Activated CD4-positive, CD25-positive, alpha-beta regulatory T cell treated with anti-CD3 and anti-CD28 coated beads, Interleukin-2, amount 50 U/mL, for 24 hours (primary cell): Measurements from ENCODE around the gene ARMH3.
A peak's percentile ranks its signal among the peaks of the same experiment; 100 is the strongest.
"Not testable (repeated sequence)": the region's sequence is repeated elsewhere in the genome, so short reads cannot be mapped to it uniquely, and the experiment has no call there.

ENCODE experiments used
- ATAC-seq, 2 donors: fragments of 150-1000 bp; cut with Tn5 transposase; one replicate each; pipeline ENCODE4 v1.10.0; 2021; ENCODE audit warnings: mild to moderate bottlenecking in 1 of 2, moderate library complexity in 1 of 2

The ARMH3 gene

GRCh38 chr10:102045292-102045691, 10.7 kb downstream of the ARMH3 start:
- ATAC-seq = no peak

- ATAC-seq = no peak
These were observed 15.5 kb downstream of the ARMH3 start for GRCh38 chr10:102040305-102041050.

GRCh38 chr10:102038410-102038809, 17.6 kb downstream of the ARMH3 start:
- no peak for ATAC-seq

GRCh38 chr10:102035807-102036206, 20.2 kb downstream of the ARMH3 start:
- not testable (repeated sequence) for ATAC-seq

GRCh38 chr10:102033787-102034186, 22.2 kb downstream of the ARMH3 start:
- ATAC-seq = no peak

GRCh38 chr10:102027261-102027660, 28.7 kb downstream of the ARMH3 start:
- no peak for ATAC-seq

GRCh38 chr10:102024799-102025198, 31.2 kb downstream of the ARMH3 start:
- no peak for ATAC-seq

- no peak for ATAC-seq
These were observed 35.0 kb downstream of the ARMH3 start for GRCh38 chr10:102020938-102021337.

- no peak for ATAC-seq
These were observed 38.7 kb downstream of the ARMH3 start for GRCh38 chr10:102017295-102017694.

- ATAC-seq = no peak
These were observed 39.6 kb downstream of the ARMH3 start for GRCh38 chr10:102016416-102016815.

- ATAC-seq = no peak
These were observed 45.0 kb downstream of the ARMH3 start for GRCh38 chr10:102010961-102011360.

- ATAC-seq = peak; percentile 51 to 76
These were observed 46.1 kb downstream of the ARMH3 start for GRCh38 chr10:102009801-102010425.

GRCh38 chr10:102007796-102008195, 48.2 kb downstream of the ARMH3 start:
- ATAC-seq = no peak

GRCh38 chr10:102007031-102007430, 48.9 kb downstream of the ARMH3 start:
- ATAC-seq = not testable (repeated sequence)

- no peak for ATAC-seq
These were observed 51.6 kb downstream of the ARMH3 start for GRCh38 chr10:102004376-102004775.

GRCh38 chr10:102003541-102003940, 52.4 kb downstream of the ARMH3 start:
- no peak for ATAC-seq

GRCh38 chr10:102001435-102002068, 54.4 kb downstream of the ARMH3 start:
- peak in 1 of 2 donors; percentile 46 for ATAC-seq

GRCh38 chr10:101997803-101998202, 58.2 kb downstream of the ARMH3 start:
- ATAC-seq = no peak

- ATAC-seq = no peak
These were observed 60.4 kb downstream of the ARMH3 start for GRCh38 chr10:101995451-101996063.

- ATAC-seq = no peak
These were observed 62.2 kb downstream of the ARMH3 start for GRCh38 chr10:101993651-101994200.

- ATAC-seq = no peak
These were observed 62.8 kb downstream of the ARMH3 start for GRCh38 chr10:101993221-101993620.

- no peak for ATAC-seq
These were observed 68.8 kb downstream of the ARMH3 start for GRCh38 chr10:101987136-101987535.

- no peak for ATAC-seq
These were observed 69.4 kb downstream of the ARMH3 start for GRCh38 chr10:101986624-101986971.
